ENCODE measurements around the gene GPALPP1.

GPALPP1 gene

GRCh38 chr13:44972956-44973581 is 16.3 kb upstream of the GPALPP1 start:
- ChIA-PET CTCF (interaction anchor here (0.6 to 0.8 kb wide), 6 partner anchors 99 to 963 kb away, joined by 3 to 6 read pairs (median 4); no protein-coding TSS in a partner anchor), POLR2A (ENCODE audit: low non-redundant PET) (no interaction called here)
- no peak overlapping the region for H3K27ac ChIP-seq
- TF ChIP-seq CTCF (conservative IDR thresholded peaks at IDR 0.05; ENCODE audit: low read depth): peak; percentile 76
- DNase-seq (ENCODE audit: low spot score): peak; percentile 26

GRCh38 chr13:44974056-44974793 is 15.1 kb upstream of the GPALPP1 start:
- ChIA-PET CTCF (interaction anchor here (0.6 to 0.8 kb wide), 4 partner anchors 100 to 1065 kb away, joined by 3 to 6 read pairs (median 4); no protein-coding TSS in a partner anchor), POLR2A (ENCODE audit: low non-redundant PET) (no interaction called here)
- TF ChIP-seq CTCF (conservative IDR thresholded peaks at IDR 0.05; ENCODE audit: low read depth): no peak
- no peak for DNase-seq (ENCODE audit: low spot score)
- H3K27ac ChIP-seq: no peak overlapping the region

GRCh38 chr13:44976196-44976595 is 13.1 kb upstream of the GPALPP1 start:
- CTCF ChIA-PET: no interaction called here
- no peak for TF ChIP-seq CTCF (conservative IDR thresholded peaks at IDR 0.05; ENCODE audit: low read depth)
- POLR2A ChIA-PET (ENCODE audit: low non-redundant PET): no interaction called here
- no peak overlapping the region for H3K27ac ChIP-seq
- no peak for DNase-seq (ENCODE audit: low spot score)

- POLR2A ChIA-PET (ENCODE audit: low non-redundant PET): no interaction called here
- DNase-seq (ENCODE audit: low spot score): no peak
- CTCF ChIA-PET: no interaction called here
- H3K27ac ChIP-seq: no peak overlapping the region
- TF ChIP-seq CTCF (conservative IDR thresholded peaks at IDR 0.05; ENCODE audit: low read depth): no peak
These were observed 12.3 kb upstream of the GPALPP1 start for GRCh38 chr13:44976949-44977583.

- H3K27ac ChIP-seq: no peak overlapping the region
- no peak for DNase-seq (ENCODE audit: low spot score)
- TF ChIP-seq CTCF (conservative IDR thresholded peaks at IDR 0.05; ENCODE audit: low read depth): no peak
- POLR2A ChIA-PET (ENCODE audit: low non-redundant PET): no interaction called here
- CTCF ChIA-PET: interaction anchor here (0.5 kb wide), 1 partner anchor 18 kb away, joined by 4 read pairs; no protein-coding TSS in a partner anchor
These were observed 11.0 kb upstream of the GPALPP1 start for GRCh38 chr13:44978328-44978727.

GRCh38 chr13:44989941-44990340 is 603 bp downstream of the GPALPP1 start:
- ChIA-PET POLR2A (ENCODE audit: low non-redundant PET) (no interaction called here), CTCF (interaction anchor here (0.5 kb wide), 1 partner anchor 174 kb away, joined by 3 read pairs; no protein-coding TSS in a partner anchor)
- peak overlapping the region; percentile 79 for H3K27ac ChIP-seq
- no peak for DNase-seq (ENCODE audit: low spot score)
- TF ChIP-seq CTCF (conservative IDR thresholded peaks at IDR 0.05; ENCODE audit: low read depth): no peak

All from RWPE1 (cell line).